GM12891 (cell line): ENCODE data around the gene MAS1L.
A peak's percentile ranks its signal among the peaks of the same experiment; 100 is the strongest.
"Not testable (repeated sequence)": the region's sequence is repeated elsewhere in the genome, so short reads cannot be mapped to it uniquely, and the experiment has no call there.

Experiments
- DNase-seq: peaks from one replicate; pipeline ENCODE4 v3.0.0; 2011; ENCODE audit warnings: low spot score; ENCODE audit not compliant: insufficient read length
- FAIRE-seq: peaks from 2 replicates; lab custom pipeline; 2011; peaks lifted over from hg19 to GRCh38; lab: Jason Lieb, UNC
- PAX5 ChIP-seq: IDR thresholded peaks from 2 replicates; pipeline ENCODE4 v1.6.1; 2011; ENCODE audit warnings: low read length, moderate library complexity, mild to moderate bottlenecking; ENCODE audit not compliant: insufficient read depth, severe bottlenecking
- POLR2A ChIP-seq: IDR thresholded peaks from 2 replicates; pipeline ENCODE4 v1.6.1; 2011; ENCODE audit warnings: low read depth, low read length, control low read depth
- POLR2AphosphoS5 ChIP-seq: IDR thresholded peaks from 2 replicates; pipeline ENCODE4 v1.6.1; 2011; ENCODE audit warnings: low read depth, low read length, control low read depth
- POU2F2 ChIP-seq: IDR thresholded peaks from 2 replicates; pipeline ENCODE4 v1.6.1; 2011; ENCODE audit warnings: low read depth, mild to moderate bottlenecking, control low read depth, low read length, moderate library complexity
- SPI1 ChIP-seq: IDR thresholded peaks from 2 replicates; pipeline ENCODE4 v1.6.1; 2011; ENCODE audit warnings: low read depth, low read length, control low read depth
- TAF1 ChIP-seq: IDR thresholded peaks from 2 replicates; pipeline ENCODE4 v1.6.1; 2011; ENCODE audit warnings: low read depth, low read length, control low read depth

The MAS1L gene

DNA sequence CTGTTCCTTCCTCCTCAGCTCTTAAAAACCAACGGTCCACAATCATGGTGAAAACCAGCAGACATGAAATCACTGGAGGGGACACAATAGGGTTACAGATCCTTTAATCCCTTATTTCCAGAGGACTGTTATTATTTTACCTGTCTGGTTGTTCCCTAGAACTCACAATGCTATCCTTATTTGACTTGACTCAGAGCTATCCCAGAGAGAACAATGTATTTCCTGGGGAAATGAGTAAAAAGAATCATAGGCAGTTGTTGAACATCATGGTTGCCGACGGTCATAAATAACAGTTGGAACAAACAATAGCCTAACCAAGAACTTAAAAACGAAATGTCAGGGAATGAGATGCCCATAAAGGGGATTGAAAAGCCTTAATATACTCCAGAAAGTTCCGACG lies 21.5 kb downstream of the MAS1L start:
- TF ChIP-seq POU2F2 (no peak), SPI1 (no peak), TAF1 (no peak)
- no peak for FAIRE-seq
- DNase-seq, result no peak

DNA sequence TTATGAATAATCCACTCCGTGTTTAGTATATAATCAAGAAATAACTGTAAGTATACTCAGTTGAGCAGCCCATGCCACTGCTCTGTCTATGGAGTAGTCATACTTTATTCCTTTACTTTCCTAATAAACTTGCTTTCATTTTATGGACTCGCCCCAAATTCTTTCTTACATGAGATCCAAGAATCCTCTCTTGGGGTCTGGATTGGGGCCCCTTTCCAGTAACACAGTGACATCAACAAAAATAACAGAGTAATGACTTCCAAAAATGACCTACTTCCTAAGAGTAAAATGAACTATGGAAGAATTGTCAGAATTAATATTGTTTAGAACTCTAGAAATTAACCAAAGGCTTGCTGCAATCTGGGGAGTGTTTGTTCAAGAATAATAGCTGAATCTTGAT lies 22.0 kb downstream of the MAS1L start:
- FAIRE-seq (no peak), DNase-seq (no peak)
- TF ChIP-seq POLR2AphosphoS5 (no peak), TAF1 (no peak), POU2F2 (no peak), POLR2A (no peak), PAX5 (no peak), SPI1 (no peak)

DNA sequence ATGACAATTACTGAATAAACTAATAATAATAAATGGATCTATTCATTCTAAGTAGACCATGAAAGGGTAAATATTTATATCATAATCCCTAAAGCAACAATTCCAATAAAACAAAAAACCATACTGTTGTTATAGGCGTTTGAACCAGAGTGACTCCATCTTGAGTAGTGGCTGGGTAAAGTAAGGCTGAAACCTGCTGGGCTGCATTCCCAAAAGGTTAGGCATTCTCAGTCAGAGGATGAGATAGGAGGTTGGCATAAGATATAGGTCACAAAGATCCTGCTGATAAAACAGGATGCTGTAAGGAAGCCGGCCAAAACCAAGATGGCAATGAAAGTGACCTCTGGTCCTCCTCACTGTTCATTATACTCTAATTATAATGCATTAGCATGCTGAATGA lies 22.5 kb downstream of the MAS1L start:
- no peak for TF ChIP-seq POLR2AphosphoS5
- TF ChIP-seq POU2F2, result no peak
- FAIRE-seq (no peak), DNase-seq (no peak)

DNA sequence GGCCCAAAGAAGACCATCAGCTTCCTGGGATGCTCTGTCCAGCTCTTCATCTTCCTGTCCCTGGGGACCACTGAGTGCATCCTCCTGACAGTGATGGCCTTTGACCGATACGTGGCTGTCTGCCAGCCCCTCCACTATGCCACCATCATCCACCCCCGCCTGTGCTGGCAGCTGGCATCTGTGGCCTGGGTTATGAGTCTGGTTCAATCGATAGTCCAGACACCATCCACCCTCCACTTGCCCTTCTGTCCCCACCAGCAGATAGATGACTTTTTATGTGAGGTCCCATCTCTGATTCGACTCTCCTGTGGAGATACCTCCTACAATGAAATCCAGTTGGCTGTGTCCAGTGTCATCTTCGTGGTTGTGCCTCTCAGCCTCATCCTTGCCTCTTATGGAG lies 25.7 kb downstream of the MAS1L start:
- DNase-seq, result no peak
- FAIRE-seq, result no peak
- no peak for TF ChIP-seq TAF1
- no peak for TF ChIP-seq SPI1
- no peak for TF ChIP-seq POLR2AphosphoS5
- TF ChIP-seq POU2F2, result no peak
- no peak for TF ChIP-seq POLR2A
- TF ChIP-seq PAX5, result no peak

DNA sequence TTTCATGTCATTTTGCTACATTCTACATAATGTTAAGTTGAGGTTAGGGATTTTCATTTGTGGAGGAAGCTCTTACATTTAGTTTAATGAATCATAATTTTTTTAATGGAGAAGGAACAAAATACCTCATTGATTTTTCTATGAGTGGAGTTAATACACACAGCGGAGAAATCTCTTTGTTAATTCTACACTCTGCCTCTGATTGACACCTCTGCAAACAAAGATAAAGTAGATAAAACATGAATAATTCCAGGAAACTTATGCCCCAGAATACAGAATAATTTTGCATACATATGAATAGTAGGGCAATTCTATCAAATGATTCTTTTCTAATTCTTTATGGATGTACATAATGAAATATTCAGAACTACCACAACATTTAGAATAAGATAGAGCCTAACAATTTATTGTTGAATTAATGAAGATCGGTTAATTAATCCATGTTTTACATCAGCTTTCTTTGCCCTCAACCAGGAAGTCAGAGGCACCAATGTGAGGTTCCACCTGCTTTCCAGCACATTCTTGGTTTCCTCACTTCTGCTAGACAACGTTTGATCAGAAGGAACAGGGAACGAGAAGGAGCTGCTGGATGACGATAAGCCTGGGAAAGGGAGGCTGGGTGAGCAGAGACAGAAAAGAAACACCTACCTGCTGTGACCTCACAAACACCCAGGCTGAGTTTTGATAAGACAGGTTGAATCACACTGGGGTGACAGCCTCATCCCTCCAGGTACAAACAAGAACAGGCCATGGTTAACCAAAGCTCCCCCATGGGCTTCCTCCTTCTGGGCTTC lies 26.5 kb downstream of the MAS1L start:
- TF ChIP-seq POLR2A (no peak), POLR2AphosphoS5 (no peak), POU2F2 (no peak), PAX5 (no peak)
- DNase-seq (no peak), FAIRE-seq (peak; percentile 28)

DNA sequence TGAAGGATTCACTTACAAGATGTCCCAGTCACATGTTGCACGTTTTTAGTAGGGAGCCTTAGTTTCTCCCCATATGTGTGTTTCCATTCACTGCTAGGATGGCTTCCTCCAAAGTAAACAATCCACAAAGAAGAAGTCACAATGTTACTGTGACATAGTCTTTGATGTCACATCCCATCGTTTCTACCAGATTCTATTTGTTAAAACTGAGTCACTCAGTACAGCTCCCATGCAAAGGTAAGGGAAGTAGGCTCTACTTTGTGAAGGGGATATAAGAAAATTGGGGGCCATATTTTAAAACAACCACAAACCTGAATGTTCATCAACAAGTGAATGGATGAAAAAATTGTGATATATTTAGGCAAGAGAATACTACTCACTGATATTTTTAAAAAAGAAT lies 30.8 kb downstream of the MAS1L start, which contains the start of the genes OR11A1 and OR2H1:
TSS of gene OR11A1 (minus strand) at position 101 of the 400 bp plus-strand sequence. CDS start 29,430 bp downstream, outside the sequence.
TSS of gene OR2H1 (plus strand) at position 185 of the 400 bp plus-strand sequence. CDS start 4,615 bp downstream, outside the sequence.
- DNase-seq, result no peak
- FAIRE-seq, result no peak
- TF ChIP-seq POU2F2 (no peak), SPI1 (no peak), PAX5 (no peak), POLR2A (no peak), POLR2AphosphoS5 (no peak), TAF1 (no peak)

DNA sequence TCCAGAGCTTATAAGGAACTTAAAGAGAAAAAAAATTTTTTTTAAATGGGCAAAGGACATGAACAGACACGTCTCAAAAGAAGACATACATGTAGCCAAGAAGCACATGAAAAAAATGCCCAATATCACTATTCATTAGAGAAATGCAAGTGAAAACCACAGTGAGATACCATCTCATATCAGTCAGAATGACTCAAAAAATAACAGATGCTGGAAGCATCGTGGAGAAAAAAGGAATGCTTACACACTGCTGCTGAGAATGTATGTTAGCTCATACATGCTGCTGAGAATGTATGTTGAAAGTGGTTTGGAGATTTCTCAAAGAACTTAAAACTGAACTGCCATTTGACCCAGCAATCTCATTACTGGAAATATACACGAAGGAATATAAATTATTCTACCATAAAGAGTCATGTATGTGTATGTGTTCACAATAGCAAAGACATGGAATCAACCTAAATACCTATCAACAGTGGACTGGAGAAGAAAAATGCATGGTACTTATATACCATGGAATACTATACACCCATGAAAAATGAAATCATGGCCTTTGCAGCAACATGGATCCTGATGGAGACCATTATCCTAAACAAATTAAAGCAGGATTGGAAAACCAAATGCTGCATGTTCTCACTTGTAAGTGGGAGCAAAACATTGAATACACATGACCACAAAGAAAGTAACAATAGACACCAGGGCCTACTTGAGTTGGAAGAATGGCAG lies 36.1 kb downstream of the MAS1L start:
- TF ChIP-seq SPI1, result no peak
- TF ChIP-seq POLR2A, result no peak
- no peak for TF ChIP-seq TAF1
- no peak for TF ChIP-seq POU2F2
- no peak for TF ChIP-seq POLR2AphosphoS5
- TF ChIP-seq PAX5, result no peak
- FAIRE-seq, result no peak
- DNase-seq, result no peak

DNA sequence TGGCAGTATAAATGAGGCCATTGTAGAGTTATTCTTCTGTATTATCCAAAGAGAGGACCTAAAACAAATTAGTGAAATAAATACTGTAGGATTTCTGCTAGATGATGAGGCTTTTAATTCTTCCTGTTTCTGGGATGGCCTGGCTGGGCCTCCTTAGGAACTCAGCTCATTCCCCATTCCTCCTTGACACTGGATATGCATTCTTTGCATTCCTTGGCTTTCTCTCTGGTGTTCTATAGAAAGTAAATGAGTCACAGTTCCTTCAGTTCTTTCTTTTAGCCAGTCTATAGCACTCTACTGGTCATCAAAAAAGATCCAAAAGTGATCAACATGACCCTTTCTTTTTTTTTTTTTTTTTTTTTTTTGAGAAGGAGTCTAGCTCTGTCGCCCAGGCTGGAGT lies 40.1 kb downstream of the MAS1L start:
- TF ChIP-seq PAX5 (no peak), POU2F2 (no peak), TAF1 (no peak), POLR2A (no peak), POLR2AphosphoS5 (no peak), SPI1 (no peak)
- FAIRE-seq, result no peak
- no peak for DNase-seq

DNA sequence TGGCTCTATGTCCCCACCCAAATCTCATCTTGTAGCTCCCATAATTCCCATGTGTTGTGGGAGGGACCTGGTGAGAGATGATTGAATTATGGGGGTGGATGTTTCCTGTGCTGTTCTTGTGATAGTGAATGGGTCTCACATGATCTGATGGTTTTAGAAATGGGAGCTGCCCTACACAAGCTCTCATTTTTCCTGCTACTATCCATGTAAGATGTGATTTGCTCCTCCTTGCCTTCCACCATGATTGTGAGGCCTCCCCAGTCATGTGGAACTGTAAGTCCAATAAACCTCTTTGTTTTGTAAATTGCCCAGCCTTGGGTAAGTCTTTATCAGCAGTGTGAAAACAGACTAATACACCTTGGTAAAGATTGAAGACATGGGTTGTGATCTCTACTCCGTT lies 43.7 kb downstream of the MAS1L start:
- FAIRE-seq, DNase-seq: not testable (repeated sequence)

DNA sequence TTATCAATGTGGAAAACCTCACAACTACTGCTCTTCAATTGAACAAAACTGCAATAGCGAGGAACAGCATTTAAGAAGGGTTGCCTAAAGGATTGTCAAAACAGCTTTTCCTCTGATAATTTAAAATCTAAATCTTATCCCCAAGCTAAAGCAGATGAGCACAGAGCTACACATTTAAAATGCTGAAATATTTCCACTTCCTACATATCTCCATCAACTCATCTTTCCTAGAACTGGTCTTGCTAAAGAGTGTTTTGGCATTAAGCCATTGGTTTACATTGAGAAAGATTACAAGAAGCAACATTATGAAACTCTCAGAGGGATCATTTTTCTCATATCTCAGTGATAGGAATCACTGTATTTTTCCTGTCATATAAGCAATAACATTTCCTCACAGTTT lies 45.0 kb downstream of the MAS1L start:
- DNase-seq, result no peak
- TF ChIP-seq POLR2AphosphoS5, result no peak
- no peak for TF ChIP-seq POU2F2
- FAIRE-seq, result no peak
